GM18499 (cell line): ENCODE results near the gene ALDH1L1.

Experiments
- ATAC-seq: cut with Tn5 transposase; IDR thresholded peaks from one replicate; pipeline ENCODE4 v1.9.1; 2021; ENCODE audit warnings: moderate number of reproducible peaks; ENCODE audit not compliant: insufficient read depth, unreplicated experiment

Gene ALDH1L1

DNA sequence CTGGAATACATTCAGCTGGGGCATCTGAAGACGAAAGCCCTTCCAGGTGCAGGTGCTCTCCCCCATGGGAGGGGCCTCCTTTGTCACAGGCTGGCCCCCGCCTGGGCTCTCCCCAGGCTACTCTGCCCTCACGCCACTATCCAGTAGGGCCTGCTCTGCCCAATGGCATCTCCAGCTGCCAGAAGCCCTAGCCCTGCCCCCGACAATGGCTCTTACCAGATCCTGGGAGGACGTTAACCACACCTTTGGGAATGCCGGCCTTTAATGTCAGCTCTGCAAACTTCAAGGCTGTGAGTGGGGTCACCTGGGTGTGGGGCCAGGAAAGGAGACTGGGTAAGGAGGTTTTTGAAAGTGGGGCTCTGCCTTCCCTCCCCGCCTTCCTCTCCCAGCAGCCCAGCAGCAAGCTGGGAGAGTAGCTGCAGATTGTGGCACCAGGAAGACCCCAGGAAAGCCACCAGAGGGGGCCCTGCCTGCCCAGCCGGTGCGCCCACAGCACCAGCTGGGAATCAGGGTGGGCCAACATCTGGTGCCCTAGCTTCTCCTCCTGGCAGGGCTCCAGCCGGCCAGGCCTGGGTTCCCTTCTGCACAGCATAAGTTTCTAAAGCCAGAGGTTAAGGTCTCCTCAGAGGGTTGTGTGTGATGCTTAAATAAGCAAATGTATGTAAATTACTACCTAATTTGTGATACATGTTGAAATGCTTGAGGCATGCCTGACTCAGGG lies 56.1 kb downstream of the ALDH1L1 start:
- ATAC-seq, result no peak

DNA sequence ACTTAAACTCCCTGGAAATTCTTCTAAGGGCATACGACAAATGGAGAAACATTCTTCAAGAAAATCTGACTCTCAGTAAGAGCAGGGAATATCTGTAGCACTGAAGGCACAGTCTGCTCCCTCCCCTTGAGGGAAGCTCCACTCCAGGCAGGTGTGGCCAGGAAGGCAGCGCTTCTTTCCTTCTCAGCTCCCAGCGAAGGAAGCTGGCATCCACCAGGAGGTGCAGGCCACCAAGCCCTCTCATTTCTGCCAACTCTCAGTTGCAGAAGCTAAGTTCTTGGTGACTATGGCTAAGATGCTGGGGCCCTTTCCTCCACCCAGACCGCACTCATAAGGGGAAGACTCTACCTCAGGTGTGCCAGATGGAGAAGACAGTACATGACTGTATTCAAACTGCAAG lies 58.8 kb downstream of the ALDH1L1 start:
- no peak for ATAC-seq

DNA sequence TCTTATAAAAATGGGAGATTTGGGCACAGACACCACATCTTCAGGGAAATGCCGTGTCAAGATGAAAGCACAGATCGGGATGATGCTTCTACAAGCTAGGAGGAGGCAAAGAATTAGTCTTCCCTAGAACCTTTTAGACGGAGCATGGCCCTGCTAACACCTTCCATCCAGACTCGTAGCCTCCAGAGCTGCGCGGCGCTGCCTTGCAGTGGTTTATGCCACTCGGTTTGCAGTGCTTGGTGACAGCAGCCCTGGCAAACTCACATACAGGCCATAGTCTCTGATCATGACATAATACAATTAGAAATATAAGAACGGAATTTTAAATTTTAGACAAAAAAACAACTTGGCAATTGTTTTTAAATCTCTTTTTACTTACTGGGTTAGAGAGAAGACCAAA lies 59.3 kb downstream of the ALDH1L1 start:
- ATAC-seq, result no peak

DNA sequence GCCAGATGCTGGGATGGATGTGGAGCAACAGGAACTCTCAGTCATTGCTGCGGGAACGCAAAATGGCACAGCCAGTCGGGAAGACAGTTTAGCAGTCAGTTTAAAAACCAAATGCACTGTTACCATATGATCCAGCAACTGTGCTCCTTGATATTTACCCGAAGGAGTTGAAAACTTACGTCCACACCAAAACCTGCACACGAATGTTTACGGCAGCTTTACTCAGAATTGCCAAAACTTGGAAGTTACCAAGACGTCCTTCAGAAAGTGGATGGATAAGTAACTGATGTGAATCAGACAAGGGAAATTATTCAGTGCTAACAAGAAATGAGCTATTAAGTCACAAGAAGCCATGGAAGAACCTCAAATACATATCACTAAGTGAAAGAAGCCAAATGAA lies 60.4 kb downstream of the ALDH1L1 start:
- no peak for ATAC-seq

DNA sequence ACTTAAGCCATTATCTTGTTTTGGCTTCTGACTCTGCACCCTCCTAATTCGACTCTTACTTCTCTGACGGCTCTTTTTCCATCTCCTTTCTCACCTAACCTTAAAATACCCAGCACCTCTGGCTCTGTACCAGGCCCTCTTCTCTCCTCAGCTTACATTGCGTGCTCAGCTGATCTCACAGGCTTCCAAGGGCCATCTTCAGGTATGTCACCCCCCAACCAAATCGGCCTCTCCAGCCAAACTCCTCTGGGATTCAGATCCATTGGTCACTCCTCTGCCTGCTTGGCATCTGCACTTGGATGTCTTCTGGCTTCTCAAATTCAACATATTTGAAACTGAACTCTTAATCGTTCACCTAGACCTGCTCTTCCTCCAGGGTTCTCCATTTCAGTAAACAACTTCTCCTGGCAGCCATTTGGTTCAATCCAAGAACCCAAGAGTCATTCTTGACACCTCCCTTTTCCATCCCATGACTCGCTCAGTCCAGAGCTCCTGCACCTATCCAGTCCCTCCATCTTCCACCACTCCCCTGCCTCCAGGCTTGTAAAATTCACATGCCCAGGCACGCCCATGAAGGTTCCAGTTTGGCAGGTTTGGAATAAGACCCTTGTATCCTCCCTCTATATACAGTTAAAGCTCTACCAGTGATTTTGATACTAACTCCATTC lies 61.2 kb downstream of the ALDH1L1 start:
- ATAC-seq, result no peak

DNA sequence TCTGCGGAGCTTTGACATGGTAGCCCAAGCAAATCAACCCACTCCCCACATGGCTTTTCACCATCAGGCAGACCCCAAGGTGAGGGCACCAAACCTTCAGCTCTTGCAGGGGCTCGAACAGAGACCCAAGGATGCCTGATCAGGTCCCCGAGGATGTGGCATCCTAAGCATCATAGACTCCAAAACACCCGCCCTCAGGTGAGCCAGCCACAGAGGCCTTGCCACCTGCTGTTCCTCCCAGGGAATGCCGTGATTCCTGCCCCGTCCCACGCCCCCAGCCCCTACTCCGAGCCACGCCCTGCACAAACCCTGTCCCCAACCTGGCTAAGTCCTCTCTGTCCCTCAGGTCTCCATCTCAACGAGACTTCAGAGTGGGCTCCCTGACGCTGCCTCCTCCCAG lies 61.8 kb downstream of the ALDH1L1 start:
- no peak for ATAC-seq

DNA sequence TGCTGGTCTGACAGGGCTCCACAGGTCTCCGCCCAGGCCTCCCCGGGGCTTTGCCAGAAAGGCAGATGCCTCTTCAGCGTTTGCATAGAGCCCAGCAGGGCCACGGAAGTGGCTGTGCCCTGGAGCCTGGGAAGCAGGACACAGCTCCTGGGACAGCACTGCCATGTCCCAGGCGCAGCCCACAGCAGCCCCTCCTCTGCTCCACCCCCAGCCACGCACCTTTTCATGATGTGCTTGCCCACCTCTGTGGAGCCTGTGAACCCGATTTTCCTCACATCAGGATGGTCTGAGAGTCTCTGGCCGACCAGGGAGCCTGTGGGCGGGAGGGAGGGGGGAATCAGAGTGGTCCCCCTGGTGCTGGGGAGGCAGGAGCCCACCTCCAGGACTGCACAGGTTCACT lies 62.6 kb downstream of the ALDH1L1 start:
- ATAC-seq, result no peak

DNA sequence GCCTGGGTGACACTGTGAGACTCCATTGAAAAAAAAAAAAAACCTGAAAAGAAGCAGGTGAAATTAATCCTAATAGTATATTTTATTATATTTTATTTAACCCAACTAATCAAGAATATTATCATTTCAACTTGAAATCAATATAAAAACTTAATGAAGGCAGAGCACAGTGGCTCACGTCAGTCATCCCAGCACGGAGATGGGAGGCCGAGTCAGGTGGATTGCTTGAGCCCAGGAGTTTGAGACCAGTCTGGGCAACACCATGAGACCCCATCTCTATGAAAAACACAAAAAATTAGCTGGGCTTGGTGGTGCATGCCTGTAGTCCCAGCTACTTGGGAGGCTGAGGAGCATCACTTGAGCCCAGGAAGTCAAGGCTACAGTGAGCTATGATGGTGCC lies 63.2 kb downstream of the ALDH1L1 start:
- no peak for ATAC-seq

DNA sequence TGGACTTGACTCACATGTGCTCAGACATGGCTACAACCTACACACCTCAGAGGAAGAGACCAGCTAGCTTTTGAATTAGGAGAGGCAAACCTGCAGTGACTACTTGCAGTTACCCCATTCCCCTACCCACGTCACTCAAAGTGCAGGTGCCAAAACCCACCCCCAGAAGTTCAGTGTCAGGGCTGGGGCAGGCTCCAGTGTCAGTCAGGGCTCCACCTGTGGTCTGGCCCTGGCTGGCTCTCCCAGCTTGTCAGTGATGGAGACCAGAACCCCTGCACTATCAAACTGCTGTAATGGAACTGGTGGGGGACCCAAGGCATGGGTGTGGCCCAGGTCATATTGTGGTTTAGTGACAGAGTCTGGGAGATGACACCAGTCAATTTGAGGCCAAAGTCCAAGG lies 63.9 kb downstream of the ALDH1L1 start:
- ATAC-seq, result no peak

DNA sequence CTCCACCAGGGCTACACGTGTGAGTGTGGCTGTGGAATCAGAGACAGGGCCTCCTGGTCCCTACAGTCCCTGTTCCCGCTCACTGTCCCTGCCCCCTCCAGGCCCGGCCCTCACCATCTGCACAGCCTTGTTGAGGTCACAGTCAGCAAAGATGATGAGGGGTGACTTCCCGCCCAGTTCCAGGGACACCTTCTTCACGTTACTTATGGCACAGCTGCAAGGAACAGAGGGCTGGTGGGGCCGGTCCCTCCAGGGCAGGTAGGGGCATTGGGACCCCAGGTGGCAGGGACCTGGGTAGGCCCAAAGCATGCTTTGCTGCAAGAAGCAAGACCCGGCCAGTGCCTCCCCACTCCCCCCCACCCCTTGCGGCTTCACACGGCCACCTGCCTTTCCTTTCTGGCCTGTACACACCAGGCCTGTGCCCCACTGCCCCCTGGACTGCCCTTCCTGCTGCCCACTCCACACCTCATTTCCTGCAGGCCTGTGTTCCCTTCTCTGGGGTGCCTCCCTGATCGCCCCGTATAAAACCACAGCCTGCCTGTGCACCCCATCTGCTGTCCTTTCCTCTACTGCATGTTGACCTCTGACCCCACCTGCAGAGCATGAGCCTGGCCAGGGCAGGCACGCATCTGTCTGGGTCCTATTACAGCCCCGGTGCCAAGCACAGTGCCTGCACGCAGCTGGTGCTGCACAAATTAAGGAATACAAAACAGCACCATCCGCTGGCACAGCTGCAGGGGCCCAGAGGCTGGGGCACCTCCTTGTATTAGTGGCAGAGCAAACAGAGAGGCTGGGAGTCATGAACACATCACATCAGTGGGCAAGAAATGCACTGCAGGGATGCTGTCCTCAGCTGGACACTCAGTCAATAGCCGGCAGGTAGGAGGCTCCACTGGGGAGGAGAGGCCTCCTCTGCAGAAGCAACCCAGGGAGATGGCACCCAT lies 65.7 kb downstream of the ALDH1L1 start:
- ATAC-seq, result no peak

DNA sequence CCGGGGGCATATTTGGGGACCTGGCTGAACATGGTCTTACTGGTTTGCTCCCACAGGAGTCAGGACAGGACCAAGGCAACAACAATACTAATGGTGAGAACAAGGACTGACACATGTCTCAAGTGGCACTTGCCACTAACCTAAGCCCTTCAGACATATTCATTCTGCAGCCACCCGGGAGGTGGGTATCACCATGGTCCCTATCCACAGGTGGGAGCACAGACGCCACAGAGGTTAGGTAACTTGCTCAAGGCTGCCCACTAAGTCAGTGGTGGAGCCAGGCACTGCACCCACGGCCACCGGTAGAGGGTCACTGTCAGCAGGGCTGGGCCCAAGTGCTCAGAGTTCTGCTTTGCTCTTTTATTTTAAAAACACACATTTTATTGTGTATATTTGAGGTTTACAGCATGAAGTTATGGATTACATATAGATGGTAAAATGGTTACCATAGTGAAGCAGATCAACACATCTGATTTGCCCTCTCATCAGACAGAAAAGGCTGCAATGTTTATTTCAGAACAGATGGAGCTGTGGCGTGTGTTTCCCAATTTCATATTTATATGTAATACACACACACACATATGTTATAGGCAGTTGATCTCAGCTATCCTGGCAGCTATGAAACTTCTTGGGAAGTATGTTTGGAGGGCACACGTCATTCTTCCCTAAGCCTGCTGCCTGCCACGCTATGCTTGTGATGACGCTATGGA lies 66.5 kb downstream of the ALDH1L1 start:
- no peak for ATAC-seq

DNA sequence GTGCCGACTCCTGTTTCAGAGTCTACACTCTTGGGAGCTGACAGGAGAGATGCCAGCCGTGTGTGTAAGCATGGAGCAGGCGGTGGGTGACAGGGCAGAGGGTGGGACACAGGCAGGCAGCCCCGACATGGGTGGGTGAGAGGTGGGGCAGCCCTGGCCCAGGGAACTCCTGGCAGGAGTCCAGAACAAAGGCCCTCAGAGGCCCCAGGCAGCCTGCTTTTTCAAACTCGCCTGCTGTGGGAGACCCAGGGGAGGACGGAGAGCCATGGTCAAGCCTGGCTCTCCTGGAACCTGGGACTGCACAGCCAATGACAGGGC lies 67.2 kb downstream of the ALDH1L1 start:
- no peak for ATAC-seq

DNA sequence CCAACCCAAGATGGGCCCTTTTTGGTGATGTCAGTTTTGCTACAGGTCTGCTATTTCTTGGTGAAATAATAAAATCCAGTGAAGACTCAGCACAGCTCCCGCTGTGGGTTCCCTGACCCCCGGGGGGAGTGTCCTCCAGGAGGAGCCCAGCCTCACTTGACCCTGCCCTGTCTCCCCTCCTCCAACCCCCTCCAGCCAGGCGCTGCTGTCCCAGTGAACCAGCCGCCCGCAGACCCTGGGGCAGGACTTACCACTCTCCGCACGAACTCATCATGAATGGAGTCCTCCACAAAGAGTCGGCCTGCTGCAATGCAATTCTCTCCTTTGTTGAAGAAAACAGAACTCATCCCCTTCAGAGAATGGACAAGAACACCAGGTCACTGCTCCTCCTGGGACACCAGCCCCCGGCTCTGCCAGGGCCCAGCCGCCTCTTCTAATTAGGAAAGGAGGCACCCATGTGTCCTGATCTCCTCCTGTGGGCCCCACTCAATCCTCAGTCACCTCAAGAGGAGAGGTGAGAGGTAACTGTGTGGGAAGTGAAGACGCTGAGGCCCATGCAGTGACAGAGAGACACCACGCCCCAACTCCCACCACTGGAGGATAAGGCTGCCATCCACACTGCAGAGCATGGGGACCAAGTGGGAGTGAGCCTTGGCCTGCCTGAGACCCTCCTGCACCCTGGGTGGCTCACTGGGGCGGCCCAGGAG lies 67.7 kb downstream of the ALDH1L1 start:
- no peak for ATAC-seq

DNA sequence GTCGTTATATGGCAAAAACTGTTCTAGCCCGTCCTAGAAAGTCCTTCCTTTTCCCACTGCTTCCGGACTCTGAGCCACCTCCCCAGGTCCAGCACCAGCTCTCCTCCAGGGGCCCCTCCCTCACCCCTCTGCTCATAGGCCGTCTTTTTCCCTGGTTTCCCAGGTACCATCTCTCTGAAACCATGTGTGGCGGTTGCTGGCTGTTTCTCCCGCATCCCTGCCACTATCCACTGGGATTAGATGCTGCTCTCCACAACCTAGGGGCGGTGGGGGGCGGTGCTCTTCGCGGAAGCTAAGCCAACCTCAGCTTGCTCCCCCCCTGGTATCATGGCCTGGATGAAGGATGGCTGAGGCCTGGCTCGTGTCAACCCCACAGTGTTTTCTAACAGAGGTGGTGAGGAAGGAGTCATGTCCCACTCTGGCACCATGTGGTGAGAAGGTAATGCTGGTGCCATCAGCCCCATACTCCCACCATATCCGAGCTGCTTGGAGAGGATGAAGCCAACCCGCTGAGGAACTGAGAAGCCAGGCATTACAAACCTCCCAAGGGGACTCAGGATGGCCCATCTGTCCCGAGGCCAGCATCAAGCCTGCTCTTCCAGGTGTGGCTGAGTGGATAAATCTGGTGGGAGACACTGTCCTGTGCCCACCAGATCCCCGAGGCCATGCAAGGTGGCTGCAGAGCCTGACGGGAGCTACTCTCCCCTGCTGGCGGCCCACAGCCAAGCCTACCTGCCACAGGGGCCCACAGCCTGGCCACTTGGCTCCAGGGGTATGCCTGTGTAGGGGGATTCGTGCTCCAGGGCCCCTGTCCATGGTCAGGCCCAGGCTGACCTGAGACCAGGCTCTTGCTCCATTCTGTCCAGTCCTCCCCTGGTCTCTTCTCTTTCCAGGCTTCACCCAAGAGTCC lies 68.6 kb downstream of the ALDH1L1 start:
- no peak for ATAC-seq

DNA sequence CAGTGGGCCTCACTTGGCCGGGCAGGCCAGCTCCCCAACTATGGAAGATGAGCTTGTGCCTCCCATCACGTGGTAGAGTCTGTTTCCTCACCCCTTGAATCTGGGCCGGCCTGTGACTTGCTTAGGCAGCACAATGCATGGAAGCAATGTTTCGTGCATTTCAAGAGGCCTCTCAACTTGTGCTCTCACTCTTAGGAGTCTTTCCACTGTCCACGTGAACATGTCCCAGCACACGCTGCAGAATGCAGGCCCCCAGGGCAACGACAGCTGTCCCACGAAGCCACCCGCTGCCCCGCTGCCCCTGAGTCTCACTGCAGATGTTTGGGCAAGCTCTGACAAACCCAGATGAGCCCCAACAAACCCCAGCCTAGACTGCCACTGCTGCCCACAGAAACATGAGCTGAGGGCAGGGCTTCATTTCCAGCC lies 69.2 kb downstream of the ALDH1L1 start:
- ATAC-seq, result no peak

DNA sequence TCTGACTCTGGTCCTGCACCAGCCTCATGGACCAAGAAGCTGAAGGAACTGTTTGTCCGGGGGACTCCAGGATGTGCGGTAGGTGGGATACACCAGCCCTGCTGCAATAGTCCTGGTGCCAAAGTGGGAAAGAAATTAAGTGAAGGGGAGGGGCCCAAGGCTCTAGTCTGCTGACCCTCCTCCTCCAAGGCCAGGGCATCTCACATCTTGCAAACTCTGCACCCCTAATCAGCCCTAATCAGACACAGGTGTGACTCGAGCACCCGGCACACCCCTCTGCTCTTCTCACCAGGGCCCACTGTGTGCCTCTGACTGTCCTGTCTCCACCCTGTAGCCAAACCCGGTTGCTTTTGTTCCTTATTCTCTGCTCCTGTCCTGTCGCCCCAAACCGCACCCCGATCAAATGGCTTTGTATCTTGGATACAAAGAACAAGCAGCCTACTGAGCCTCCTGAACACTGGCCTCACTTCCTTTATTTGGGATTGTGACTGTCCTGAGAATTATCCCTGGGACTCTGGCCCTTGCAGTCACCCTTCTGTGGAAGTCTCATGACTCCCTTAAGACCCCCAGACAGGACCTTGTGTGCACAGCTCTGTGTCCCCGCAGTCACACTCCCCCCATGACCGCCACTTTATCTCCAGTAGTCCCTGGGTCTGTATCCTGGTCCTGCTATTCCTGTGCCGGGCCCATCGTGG lies 69.8 kb downstream of the ALDH1L1 start:
- ATAC-seq, result no peak

DNA sequence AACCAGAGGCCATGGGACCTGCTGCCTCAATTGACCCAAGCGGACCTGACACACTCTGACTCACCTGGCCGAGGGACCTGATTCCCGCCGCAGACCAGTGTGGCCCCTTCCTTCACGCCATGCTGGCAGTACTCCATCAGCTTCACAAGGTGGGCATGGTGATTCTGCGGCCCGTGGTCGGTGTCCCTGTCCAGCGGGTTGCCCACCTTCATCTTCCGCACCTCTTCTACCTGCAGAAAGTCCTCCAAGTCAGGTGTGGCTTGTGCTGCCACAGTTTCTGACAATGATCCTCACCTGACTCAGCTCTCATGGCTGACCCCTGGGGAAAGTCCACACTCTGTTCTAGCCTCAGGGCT lies 70.5 kb downstream of the ALDH1L1 start:
- no peak for ATAC-seq

DNA sequence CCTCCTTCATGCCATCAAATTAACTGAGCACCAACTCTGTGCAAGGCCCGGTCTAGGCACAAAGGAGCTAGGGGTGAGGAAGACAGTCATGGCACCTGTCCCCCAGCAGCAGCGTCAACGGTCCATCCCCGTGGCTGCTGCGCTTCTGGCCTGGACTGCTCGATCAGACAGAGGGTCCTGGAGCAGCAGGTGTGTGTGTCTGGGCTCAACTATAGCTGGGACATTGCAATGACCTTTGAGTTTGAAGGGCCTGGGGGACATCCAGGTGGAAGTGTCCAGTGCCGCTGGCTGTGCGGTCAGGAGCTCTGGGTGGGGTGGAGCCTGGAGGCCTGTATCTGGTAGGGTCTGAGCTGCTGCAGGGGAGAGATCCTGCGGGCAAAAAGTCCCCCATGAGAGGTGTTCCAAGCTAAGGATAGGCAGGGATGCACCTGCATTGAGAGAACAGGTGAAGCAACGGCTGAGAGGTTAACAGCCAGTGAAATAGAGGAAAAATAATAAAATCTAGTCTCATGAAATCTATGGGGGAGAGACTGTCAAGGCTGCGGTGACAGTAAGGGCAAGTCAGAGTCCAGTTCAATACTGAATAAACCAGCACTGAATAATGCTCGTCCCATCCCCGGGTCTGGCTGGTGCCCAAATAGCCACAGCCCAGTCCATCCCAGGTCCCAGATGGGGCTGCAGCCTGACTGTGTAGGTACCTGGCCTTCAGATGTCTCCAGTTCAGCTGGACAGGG lies 71.1 kb downstream of the ALDH1L1 start:
- no peak for ATAC-seq
